Neural cell (in vitro differentiated cells): Measurements from ENCODE around the gene ZRANB3. TPM values are rescaled to one million over a fixed set of nuclear protein-coding genes. Genes with fewer than 3 reads are reported as not detected.

Experiments
- H2AFZ ChIP-seq: fragments of 200-600, 300-800 bp; sonication (generic), shearing (Covaris generic); 2 replicates; pipeline ENCODE4 v1.6.0; 2014; ENCODE audit warnings: low read depth, mild to moderate bottlenecking, antibody characterized with exemption, low read length, moderate library complexity
- H3F3A ChIP-seq: fragments of 200-600 bp; shearing (Covaris generic); 2 replicates; pipeline ENCODE4 v1.6.1; 2016; ENCODE audit warnings: mild to moderate bottlenecking, moderate library complexity, mixed read lengths, antibody characterized with exemption, low read length; ENCODE audit not compliant: insufficient read depth, poor library complexity, severe bottlenecking
- H3K27ac ChIP-seq: fragments of 200-600, 300-800 bp; sonication (generic), shearing (Covaris generic); 2 replicates; pipeline ENCODE4 v1.5.1; 2014; ENCODE audit warnings: mild to moderate bottlenecking, low read length, moderate library complexity
- H3K27me3 ChIP-seq: fragments of 300-800, 200-600 bp; sonication (generic), shearing (Covaris generic); 2 replicates; pipeline ENCODE4 v1.6.0; 2014; ENCODE audit warnings: mild to moderate bottlenecking, low read depth, low read length, moderate library complexity; ENCODE audit not compliant: insufficient read depth
- H3K36me3 ChIP-seq: fragments of 300-800, 200-600 bp; sonication (generic), shearing (Covaris generic); 2 replicates; pipeline ENCODE4 v1.5.1; 2014; ENCODE audit warnings: mild to moderate bottlenecking, antibody characterized with exemption, low read length, moderate library complexity; ENCODE audit not compliant: insufficient read depth
- H3K4me2 ChIP-seq: fragments of 300-800, 200-600 bp; sonication (generic), shearing (Covaris generic); 2 replicates; pipeline ENCODE4 v1.6.0; 2014; ENCODE audit warnings: mild to moderate bottlenecking, low read length
- H3K4me3 ChIP-seq: fragments of 300-800, 200-600 bp; sonication (generic), shearing (Covaris generic); 2 replicates; pipeline ENCODE4 v1.5.1; 2014; ENCODE audit warnings: mild to moderate bottlenecking, low read length, moderate library complexity
- H3K79me2 ChIP-seq: fragments of 200-600 bp; shearing (Covaris generic); replicated peaks from 2 replicates; pipeline ENCODE4 v1.6.0; 2014; ENCODE audit warnings: mild to moderate bottlenecking, low read length, moderate library complexity; ENCODE audit not compliant: insufficient read depth
- H3K9ac ChIP-seq: fragments of 300-800, 200-600 bp; sonication (generic), shearing (Covaris generic); 2 replicates; pipeline ENCODE4 v1.6.1; 2016; ENCODE audit warnings: mild to moderate bottlenecking, low read length, mixed read lengths
- H3K9me2 ChIP-seq: fragments of 200-600 bp; shearing (Covaris generic); 2 replicates; pipeline ENCODE4 v1.6.1; 2016; ENCODE audit warnings: mild to moderate bottlenecking, low read length, mixed read lengths; ENCODE audit not compliant: insufficient read depth
- H3K9me3 ChIP-seq: fragments of 200-600, 300-800 bp; sonication (generic), shearing (Covaris generic); 2 replicates; pipeline ENCODE4 v1.6.1; 2016; ENCODE audit warnings: mild to moderate bottlenecking, mixed run types, low read length, moderate library complexity, mixed read lengths
- H4K20me1 ChIP-seq: fragments of 200-600 bp; shearing (Covaris generic); 2 replicates; pipeline ENCODE4 v1.6.1; 2016; ENCODE audit warnings: mild to moderate bottlenecking, mixed run types; ENCODE audit not compliant: insufficient read depth
- CTCF ChIP-seq: fragments of 450-650 bp; IDR thresholded peaks from 2 replicates; pipeline ENCODE4 v1.5.1; 2014; ENCODE audit warnings: antibody characterized with exemption, mild to moderate bottlenecking, moderate library complexity; ENCODE audit not compliant: poor library complexity, severe bottlenecking
- EP300 ChIP-seq: fragments of 450-650 bp; conservative IDR thresholded peaks from 2 replicates; pipeline ENCODE4 v1.6.1; 2014; ENCODE audit warnings: antibody characterized with exemption, mild to moderate bottlenecking, moderate library complexity; ENCODE audit not compliant: poor library complexity, severe bottlenecking
- EZH2 ChIP-seq: fragments of 200-600, 300-800 bp; shearing (Covaris generic), sonication (generic); IDR thresholded peaks from 2 replicates; pipeline ENCODE4 v1.6.1; 2014; ENCODE audit warnings: antibody characterized with exemption, low read length, borderline replicate concordance, mild to moderate bottlenecking; ENCODE audit not compliant: insufficient read depth, poor library complexity, severe bottlenecking
- MXI1 ChIP-seq: fragments of 450-650 bp; conservative IDR thresholded peaks from 2 replicates; pipeline ENCODE4 v1.6.1; 2014; ENCODE audit warnings: antibody characterized with exemption, mild to moderate bottlenecking; ENCODE audit not compliant: poor library complexity, severe bottlenecking
- POLR2AphosphoS5 ChIP-seq: IDR thresholded peaks from 2 replicates; pipeline ENCODE4 v1.6.1; 2012
- RAD21 ChIP-seq: fragments of 450-650 bp; conservative IDR thresholded peaks from 2 replicates; pipeline ENCODE4 v1.6.1; 2014; ENCODE audit warnings: antibody characterized with exemption, mild to moderate bottlenecking, moderate library complexity
- SMC3 ChIP-seq: fragments of 450-650 bp; conservative IDR thresholded peaks from 2 replicates; pipeline ENCODE4 v1.6.1; 2014; ENCODE audit warnings: antibody characterized with exemption, mild to moderate bottlenecking, moderate library complexity; ENCODE audit not compliant: poor library complexity
- TAF1 ChIP-seq: IDR thresholded peaks from 2 replicates; pipeline ENCODE4 v1.6.1; 2012; ENCODE audit warnings: low read depth
- polyA plus RNA-seq: library from polyadenylated mRNA; depleted of rRNA; stranded (reverse); fragments of >200 nt; gene quantifications from 2 replicates; pipeline ENCODE4 v1.2.3, GENCODE V29; 2014
- TF ChIP-seq, protein P1 (sequence below): IDR thresholded peaks from 2 replicates; pipeline ENCODE4 v1.6.1; 2012; ENCODE audit warnings: borderline replicate concordance

ZRANB3 gene
- polyA plus RNA-seq, 1 donor from 2014 or later, result 3.5 TPM

DNA sequence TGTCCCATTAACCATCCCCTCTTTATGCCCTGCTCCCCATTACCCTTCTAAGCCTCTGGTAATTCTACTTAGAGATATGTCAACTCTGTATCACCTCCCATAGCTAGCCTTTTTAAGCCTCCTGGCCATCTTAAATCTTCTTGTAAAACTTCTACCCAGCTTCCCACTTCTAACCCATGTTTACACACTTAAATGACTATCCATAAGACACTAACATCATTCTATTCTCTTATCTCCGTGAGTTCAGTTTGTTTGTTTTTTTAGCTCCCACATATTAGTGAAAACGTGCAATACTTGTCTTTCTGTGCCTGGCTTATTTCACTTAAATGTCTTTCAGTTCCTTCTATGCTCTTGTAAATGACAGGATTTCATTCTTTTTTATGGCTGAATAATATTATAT is 436.5 kb downstream of the ZRANB3 start:
- Histone ChIP-seq H3K9me3 (no peaks in the 10 kb centered on the region), H3K9me2 (no peaks in the 10 kb centered on the region), H3K9ac (no peak overlapping the region), H2AFZ (no peak overlapping the region), H3K27ac (no peak overlapping the region), H3K79me2 (no peaks in the 10 kb centered on the region), H4K20me1 (no peaks in the 10 kb centered on the region), H3K4me3 (no peak overlapping the region), H3K36me3 (no peaks in the 10 kb centered on the region), H3F3A (no peaks in the 10 kb centered on the region), H3K27me3 (no peaks in the 10 kb centered on the region), H3K4me2 (no peak overlapping the region)
- TF ChIP-seq, protein P1, sequence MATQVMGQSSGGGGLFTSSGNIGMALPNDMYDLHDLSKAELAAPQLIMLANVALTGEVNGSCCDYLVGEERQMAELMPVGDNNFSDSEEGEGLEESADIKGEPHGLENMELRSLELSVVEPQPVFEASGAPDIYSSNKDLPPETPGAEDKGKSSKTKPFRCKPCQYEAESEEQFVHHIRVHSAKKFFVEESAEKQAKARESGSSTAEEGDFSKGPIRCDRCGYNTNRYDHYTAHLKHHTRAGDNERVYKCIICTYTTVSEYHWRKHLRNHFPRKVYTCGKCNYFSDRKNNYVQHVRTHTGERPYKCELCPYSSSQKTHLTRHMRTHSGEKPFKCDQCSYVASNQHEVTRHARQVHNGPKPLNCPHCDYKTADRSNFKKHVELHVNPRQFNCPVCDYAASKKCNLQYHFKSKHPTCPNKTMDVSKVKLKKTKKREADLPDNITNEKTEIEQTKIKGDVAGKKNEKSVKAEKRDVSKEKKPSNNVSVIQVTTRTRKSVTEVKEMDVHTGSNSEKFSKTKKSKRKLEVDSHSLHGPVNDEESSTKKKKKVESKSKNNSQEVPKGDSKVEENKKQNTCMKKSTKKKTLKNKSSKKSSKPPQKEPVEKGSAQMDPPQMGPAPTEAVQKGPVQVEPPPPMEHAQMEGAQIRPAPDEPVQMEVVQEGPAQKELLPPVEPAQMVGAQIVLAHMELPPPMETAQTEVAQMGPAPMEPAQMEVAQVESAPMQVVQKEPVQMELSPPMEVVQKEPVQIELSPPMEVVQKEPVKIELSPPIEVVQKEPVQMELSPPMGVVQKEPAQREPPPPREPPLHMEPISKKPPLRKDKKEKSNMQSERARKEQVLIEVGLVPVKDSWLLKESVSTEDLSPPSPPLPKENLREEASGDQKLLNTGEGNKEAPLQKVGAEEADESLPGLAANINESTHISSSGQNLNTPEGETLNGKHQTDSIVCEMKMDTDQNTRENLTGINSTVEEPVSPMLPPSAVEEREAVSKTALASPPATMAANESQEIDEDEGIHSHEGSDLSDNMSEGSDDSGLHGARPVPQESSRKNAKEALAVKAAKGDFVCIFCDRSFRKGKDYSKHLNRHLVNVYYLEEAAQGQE, result no peak
- TF ChIP-seq CTCF (no peak), POLR2AphosphoS5 (no peak), MXI1 (no peak), EP300 (no peak), SMC3 (no peak), TAF1 (no peak), EZH2 (no peak), RAD21 (no peak)

DNA sequence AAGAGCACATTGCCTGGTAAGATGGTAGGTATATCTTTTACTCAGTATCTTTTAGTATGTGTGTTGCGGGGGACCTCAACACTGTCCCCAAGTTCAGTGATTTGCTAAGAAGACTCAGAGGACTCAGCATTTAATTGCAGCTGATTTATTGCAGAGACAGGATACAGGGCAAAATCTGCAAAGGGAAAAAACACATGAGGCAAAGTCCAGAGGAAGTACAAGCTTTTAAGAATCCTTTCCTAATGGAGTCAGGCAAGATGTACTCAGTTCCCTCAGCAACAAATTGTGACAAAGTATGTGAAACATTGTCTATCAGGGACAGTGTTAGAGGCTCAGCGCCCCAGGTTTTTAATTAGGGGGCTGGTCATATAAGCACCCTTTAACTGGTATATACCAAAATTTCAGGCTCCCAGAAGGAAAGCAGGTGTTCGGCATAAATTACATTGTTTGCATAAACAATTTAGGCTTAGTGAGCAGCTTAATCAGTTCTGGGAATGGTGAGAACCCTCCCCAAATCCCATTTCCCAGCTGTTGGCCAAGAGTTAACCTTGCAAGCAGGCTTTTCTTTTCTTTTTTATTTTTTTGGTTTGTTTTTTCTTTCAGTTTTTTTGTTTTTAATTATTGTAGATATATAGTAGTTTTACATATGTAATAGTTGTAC is 437.2 kb downstream of the ZRANB3 start:
- H3K27me3 ChIP-seq, result no peaks in the 10 kb centered on the region
- H3K4me2 ChIP-seq, result no peak overlapping the region
- TF ChIP-seq MXI1 (no peak), CTCF (no peak), EP300 (no peak), POLR2AphosphoS5 (no peak), RAD21 (no peak), SMC3 (no peak), TAF1 (no peak), EZH2 (no peak)
- TF ChIP-seq, protein P1, result no peak
- H4K20me1 ChIP-seq, result no peaks in the 10 kb centered on the region
- no peak overlapping the region for H3K4me3 ChIP-seq
- no peaks in the 10 kb centered on the region for H3K36me3 ChIP-seq
- H3F3A ChIP-seq, result no peaks in the 10 kb centered on the region
- no peak overlapping the region for H3K9ac ChIP-seq
- no peaks in the 10 kb centered on the region for H3K9me2 ChIP-seq
- no peak overlapping the region for H3K27ac ChIP-seq
- no peaks in the 10 kb centered on the region for H3K79me2 ChIP-seq
- H2AFZ ChIP-seq, result no peak overlapping the region
- H3K9me3 ChIP-seq, result no peaks in the 10 kb centered on the region
